ENCODE data around the gene TRIL.

DNA sequence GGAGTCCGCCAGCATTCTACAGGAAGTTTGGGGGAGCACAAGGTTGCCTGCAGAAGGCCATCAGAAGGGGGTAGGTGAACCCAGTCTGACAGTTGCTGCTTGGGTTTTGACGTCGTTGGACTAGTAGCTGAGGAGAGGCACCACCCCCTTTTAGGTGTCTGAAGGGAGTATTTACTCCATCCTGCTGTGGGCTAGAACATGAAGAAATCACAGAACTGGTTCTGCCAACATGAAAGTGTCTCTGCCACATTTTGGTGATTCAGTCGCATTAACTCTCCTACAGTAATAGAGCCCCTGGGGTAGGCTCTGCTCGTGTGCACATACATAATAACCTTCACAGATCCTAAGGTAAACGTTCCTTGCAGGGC, 834 bp upstream of the TRIL start:
- TF ChIP-seq, protein P1, sequence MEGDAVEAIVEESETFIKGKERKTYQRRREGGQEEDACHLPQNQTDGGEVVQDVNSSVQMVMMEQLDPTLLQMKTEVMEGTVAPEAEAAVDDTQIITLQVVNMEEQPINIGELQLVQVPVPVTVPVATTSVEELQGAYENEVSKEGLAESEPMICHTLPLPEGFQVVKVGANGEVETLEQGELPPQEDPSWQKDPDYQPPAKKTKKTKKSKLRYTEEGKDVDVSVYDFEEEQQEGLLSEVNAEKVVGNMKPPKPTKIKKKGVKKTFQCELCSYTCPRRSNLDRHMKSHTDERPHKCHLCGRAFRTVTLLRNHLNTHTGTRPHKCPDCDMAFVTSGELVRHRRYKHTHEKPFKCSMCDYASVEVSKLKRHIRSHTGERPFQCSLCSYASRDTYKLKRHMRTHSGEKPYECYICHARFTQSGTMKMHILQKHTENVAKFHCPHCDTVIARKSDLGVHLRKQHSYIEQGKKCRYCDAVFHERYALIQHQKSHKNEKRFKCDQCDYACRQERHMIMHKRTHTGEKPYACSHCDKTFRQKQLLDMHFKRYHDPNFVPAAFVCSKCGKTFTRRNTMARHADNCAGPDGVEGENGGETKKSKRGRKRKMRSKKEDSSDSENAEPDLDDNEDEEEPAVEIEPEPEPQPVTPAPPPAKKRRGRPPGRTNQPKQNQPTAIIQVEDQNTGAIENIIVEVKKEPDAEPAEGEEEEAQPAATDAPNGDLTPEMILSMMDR (IDR thresholded peaks at IDR 0.05; ENCODE audit: insufficient read depth, low read length), result no peak
- TF ChIP-seq POLR2AphosphoS5 (IDR thresholded peaks at IDR 0.05; ENCODE audit: low read depth), result no peak
- no peak for TF ChIP-seq SPI1 (IDR thresholded peaks at IDR 0.05; ENCODE audit: borderline replicate concordance, low read depth)

All from HL-60 (cell line).